HL-60 (cell line): ENCODE results near the gene ITIH5.

ENCODE experiments used
- DNase-seq, 2 experiments: peaks; one replicate each; pipeline ENCODE4 v3.0.0-alpha.2; 2010 to 2020; ENCODE audit warnings: low read depth in 1 of 2, low spot score in 1 of 2
- H3K27ac ChIP-seq: fragments of 250-450 bp; sonication (Bioruptor Pico); replicated peaks from 2 replicates; pipeline ENCODE4 v1.5.1; 2020; ENCODE audit warnings: mild to moderate bottlenecking, moderate library complexity
- H3K27me3 ChIP-seq: fragments of 250-450 bp; sonication (Bioruptor Pico); 2 replicates; pipeline ENCODE4 v1.5.1; 2021; ENCODE audit warnings: mild to moderate bottlenecking, moderate library complexity; ENCODE audit not compliant: insufficient read depth, poor library complexity, severe bottlenecking
- H3K4me3 ChIP-seq: replicated peaks from 2 replicates; pipeline ENCODE4 v1.5.1; 2011; ENCODE audit warnings: mild to moderate bottlenecking, control low read depth, low read length; ENCODE audit not compliant: insufficient read depth
- GABPA ChIP-seq: IDR thresholded peaks from 2 replicates; pipeline ENCODE4 v1.6.1; 2012; ENCODE audit warnings: low read depth
- POLR2AphosphoS5 ChIP-seq: IDR thresholded peaks from 2 replicates; pipeline ENCODE4 v1.6.1; 2012; ENCODE audit warnings: low read depth
- REST ChIP-seq: IDR thresholded peaks from 2 replicates; pipeline ENCODE4 v1.6.1; 2012; ENCODE audit warnings: low read depth; ENCODE audit not compliant: insufficient replicate concordance
- SPI1 ChIP-seq: IDR thresholded peaks from 2 replicates; pipeline ENCODE4 v1.6.1; 2012; ENCODE audit warnings: low read depth, mild to moderate bottlenecking, borderline replicate concordance
- TF ChIP-seq, protein P1 (sequence below): IDR thresholded peaks from one replicate; pipeline ENCODE4 v1.5.1; 2011; ENCODE audit warnings: low read length, control low read depth, inconsistent platforms; ENCODE audit not compliant: insufficient read depth

The ITIH5 gene

DNA sequence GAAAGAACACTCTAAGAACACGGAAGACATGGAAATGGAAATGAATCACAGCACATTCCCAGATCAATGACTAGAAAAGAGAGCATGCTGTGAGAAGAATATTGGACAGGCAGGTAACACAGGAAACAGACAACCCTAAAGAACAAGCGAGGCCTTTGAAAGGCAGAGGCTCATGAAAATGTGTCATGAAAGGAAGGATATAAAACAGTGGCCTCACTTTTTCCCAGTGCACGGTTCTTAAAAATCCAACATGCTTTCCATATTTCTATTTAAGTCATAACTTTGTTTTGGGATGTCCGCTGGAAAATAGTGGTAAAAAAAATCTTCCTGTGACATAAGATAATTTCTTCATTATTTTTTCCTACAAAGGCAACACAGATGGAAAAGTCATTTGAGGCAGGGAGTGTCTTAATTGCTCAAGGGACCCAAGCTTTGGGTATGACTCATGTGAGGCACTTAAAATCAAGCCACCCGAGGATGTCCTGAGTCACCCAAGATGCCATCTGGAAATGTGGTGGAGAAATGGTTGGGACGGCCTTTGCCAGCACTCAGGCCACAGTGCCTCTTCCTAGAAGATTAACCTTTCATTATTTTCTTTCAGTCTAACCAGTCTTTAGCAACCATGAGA lies 17.0 kb downstream of the ITIH5 start:
- no peak for DNase-seq

GRCh38 chr10:7647062-7647664 lies 19.6 kb downstream of the ITIH5 start:
- no peak for TF ChIP-seq REST
- no peak for TF ChIP-seq GABPA
- TF ChIP-seq, protein P1, sequence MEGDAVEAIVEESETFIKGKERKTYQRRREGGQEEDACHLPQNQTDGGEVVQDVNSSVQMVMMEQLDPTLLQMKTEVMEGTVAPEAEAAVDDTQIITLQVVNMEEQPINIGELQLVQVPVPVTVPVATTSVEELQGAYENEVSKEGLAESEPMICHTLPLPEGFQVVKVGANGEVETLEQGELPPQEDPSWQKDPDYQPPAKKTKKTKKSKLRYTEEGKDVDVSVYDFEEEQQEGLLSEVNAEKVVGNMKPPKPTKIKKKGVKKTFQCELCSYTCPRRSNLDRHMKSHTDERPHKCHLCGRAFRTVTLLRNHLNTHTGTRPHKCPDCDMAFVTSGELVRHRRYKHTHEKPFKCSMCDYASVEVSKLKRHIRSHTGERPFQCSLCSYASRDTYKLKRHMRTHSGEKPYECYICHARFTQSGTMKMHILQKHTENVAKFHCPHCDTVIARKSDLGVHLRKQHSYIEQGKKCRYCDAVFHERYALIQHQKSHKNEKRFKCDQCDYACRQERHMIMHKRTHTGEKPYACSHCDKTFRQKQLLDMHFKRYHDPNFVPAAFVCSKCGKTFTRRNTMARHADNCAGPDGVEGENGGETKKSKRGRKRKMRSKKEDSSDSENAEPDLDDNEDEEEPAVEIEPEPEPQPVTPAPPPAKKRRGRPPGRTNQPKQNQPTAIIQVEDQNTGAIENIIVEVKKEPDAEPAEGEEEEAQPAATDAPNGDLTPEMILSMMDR = no peak
- TF ChIP-seq SPI1 = no peak
- no peak for TF ChIP-seq POLR2AphosphoS5
- Histone ChIP-seq H3K4me3 (no peak overlapping the region), H3K27ac (no peak overlapping the region), H3K27me3 (no peaks in the 10 kb centered on the region)
- DNase-seq = no peak

More for the DNA sequence above, 17.0 kb downstream of the ITIH5 start:
- TF ChIP-seq SPI1 (no peak), GABPA (no peak), POLR2AphosphoS5 (no peak), REST (no peak)
- TF ChIP-seq, protein P1 = no peak
- Histone ChIP-seq H3K27ac (no peak overlapping the region), H3K4me3 (no peak overlapping the region), H3K27me3 (no peaks in the 10 kb centered on the region)

- H3K27ac ChIP-seq = no peak overlapping the region
- no peaks in the 10 kb centered on the region for H3K27me3 ChIP-seq
- H3K4me3 ChIP-seq = no peak overlapping the region
- TF ChIP-seq SPI1 (no peak), REST (no peak), GABPA (no peak), POLR2AphosphoS5 (no peak)
- TF ChIP-seq, protein P1 = no peak
- DNase-seq = no peak
Observed at GRCh38 chr10:7642491-7643011, 24.2 kb downstream of the ITIH5 start.
